HS-5 (cell line): ENCODE measurements around the gene PMIS2.

Experiments
- DNase-seq: peaks from one replicate; pipeline ENCODE4 v3.0.0-alpha.2; 2012; ENCODE audit warnings: low read depth

Gene PMIS2

GRCh38 chr19:35585848-35586247, at the start of gene PMIS2:
Gene PMIS2, plus strand, starts transcription at chr19:35586173. Its CDS starts 87 bp downstream, at chr19:35586260.
- DNase-seq = no peak

GRCh38 chr19:35539314-35539713, 46.7 kb upstream of the PMIS2 start:
- no peak for DNase-seq

GRCh38 chr19:35539850-35540249, 46.1 kb upstream of the PMIS2 start:
- DNase-seq = no peak

- DNase-seq = no peak
Observed at GRCh38 chr19:35540356-35540927, 45.5 kb upstream of the PMIS2 start.

GRCh38 chr19:35542209-35542608, 43.8 kb upstream of the PMIS2 start:
- no peak for DNase-seq

- no peak for DNase-seq
Observed at GRCh38 chr19:35543280-35544109, 42.5 kb upstream of the PMIS2 start.

GRCh38 chr19:35544110-35544802, 41.7 kb upstream of the PMIS2 start:
- DNase-seq = no peak

- peak; percentile 58 for DNase-seq
Observed at GRCh38 chr19:35545001-35545854, 40.7 kb upstream of the PMIS2 start, which contains the start of gene TMEM147. Gene TMEM147, plus strand, starts transcription at chr19:35545626. Its CDS starts 114 bp downstream, at chr19:35545740.

GRCh38 chr19:35545855-35546381, 40.1 kb upstream of the PMIS2 start:
- no peak for DNase-seq

- no peak for DNase-seq
Observed at GRCh38 chr19:35546532-35546931, 39.4 kb upstream of the PMIS2 start.

GRCh38 chr19:35549174-35549788, 36.7 kb upstream of the PMIS2 start:
- DNase-seq = no peak

GRCh38 chr19:35549879-35550523, 36.0 kb upstream of the PMIS2 start:
- DNase-seq = no peak

- DNase-seq = no peak
Observed at GRCh38 chr19:35551091-35551810, 34.7 kb upstream of the PMIS2 start.

- no peak for DNase-seq
Observed at GRCh38 chr19:35552534-35553384, 33.2 kb upstream of the PMIS2 start.

GRCh38 chr19:35553385-35554000, 32.5 kb upstream of the PMIS2 start:
- DNase-seq = no peak

GRCh38 chr19:35554076-35554475, 31.9 kb upstream of the PMIS2 start:
- no peak for DNase-seq

GRCh38 chr19:35555301-35556005, 30.5 kb upstream of the PMIS2 start:
- DNase-seq = no peak

- DNase-seq = no peak
Observed at GRCh38 chr19:35556025-35556590, 29.9 kb upstream of the PMIS2 start.
